DMS 273 (cell line): Measurements from ENCODE around the gene SENP2.

Experiments used
- DNase-seq: peaks from one replicate; lab custom pipeline; 2025; ENCODE audit not compliant: unreplicated experiment; lab: John Stamatoyannopoulos, UW

Gene SENP2

GRCh38 chr3:185678027-185678426 is 91.9 kb downstream of the SENP2 start:
- no peak for DNase-seq

DNA sequence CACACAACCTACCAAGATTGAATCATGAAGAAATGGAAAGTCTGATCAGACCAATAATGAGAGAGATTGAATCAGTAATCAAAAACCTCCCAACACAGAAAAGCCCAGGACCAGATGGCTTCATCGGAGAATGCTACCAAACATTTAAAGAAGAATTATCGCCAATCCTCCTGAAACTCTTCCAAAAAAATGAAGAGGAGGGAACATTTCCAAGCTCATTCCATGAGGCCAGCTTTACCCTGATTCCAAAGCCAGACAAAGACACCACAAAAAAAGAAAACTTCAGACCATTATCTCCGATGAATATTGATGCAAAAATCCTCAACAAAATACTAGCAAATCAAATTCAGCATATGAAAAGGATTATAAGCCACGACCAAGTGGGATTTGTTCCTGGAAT is 94.1 kb downstream of the SENP2 start:
- DNase-seq = no peak
